CD4-positive, alpha-beta T cell treated with Interferon alpha-2 for 1 hour (primary cell): ENCODE results near the gene RABEPK.
"Not testable (repeated sequence)": the region's sequence is repeated elsewhere in the genome, so short reads cannot be mapped to it uniquely, and the experiment has no call there.

Source experiments
- DNase-seq, 2 donors: peaks; one replicate each; pipeline ENCODE4 v3.0.0-alpha.2; 2020 to 2022

Gene RABEPK, protein sequence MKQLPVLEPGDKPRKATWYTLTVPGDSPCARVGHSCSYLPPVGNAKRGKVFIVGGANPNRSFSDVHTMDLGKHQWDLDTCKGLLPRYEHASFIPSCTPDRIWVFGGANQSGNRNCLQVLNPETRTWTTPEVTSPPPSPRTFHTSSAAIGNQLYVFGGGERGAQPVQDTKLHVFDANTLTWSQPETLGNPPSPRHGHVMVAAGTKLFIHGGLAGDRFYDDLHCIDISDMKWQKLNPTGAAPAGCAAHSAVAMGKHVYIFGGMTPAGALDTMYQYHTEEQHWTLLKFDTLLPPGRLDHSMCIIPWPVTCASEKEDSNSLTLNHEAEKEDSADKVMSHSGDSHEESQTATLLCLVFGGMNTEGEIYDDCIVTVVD

DNA sequence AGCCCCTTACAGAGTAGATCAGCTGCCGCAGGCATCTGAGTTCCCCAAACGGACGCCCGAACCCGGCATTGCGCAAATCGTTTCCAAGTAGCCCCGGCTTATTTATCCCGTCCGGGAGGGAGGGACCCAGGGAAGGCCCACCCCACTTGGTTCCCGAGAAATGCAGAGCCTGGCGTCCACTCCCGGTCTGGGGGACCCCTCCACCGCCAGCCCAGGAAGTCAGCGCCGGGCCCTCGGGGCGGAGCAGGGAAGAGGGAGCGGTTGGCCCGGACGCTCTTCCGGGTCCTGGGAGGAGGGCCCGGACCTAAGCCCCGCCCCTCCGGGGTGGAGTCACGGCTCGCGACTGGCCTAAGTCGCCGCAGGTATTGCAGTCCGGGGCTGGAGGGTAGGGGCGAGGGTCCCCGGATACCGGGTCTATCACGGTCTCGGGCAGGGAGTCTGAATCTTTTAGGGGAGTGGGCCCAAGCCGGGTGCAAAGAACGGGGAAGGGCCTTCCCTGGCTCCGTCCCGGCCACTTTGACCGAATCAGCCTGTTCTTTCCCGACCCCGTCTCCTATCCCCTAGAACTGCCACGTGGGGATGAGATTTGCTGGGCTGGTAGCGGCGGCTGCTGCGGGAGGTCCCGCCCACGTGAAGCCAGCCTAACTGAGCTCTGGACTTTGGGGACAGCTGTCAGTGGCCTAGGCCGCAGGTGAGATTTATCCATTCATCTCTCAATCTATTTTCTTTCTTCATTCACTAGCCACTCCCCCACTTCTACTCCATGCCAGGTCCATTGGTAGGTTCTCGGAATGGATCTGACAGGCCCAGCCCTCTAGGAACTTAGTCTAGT, at the start of gene RABEPK:
TSS of gene RABEPK (plus strand) at position 327 of the 832 bp plus-strand sequence. CDS start 2,472 bp downstream, outside the sequence.
- peak; percentile 84 to 89 for DNase-seq

DNA sequence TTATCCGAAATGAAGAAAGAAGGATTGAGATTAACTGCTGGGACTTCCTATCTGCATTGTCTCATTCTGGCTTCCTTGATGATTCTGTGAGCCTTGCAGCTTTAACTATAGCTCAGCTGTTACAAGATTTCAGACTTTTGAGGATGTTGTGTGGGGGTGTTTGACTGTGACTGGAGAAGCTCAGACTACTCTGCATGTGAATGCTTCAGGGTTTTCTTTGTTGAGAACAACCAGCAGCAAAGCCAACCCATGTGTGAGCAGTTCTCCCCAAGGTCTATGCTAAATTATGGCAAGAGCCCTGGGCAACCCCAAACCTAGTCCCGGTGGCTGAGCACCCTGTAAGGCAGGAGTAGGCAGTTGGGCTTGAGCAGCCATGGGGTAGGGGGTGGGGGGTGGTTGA, 48.6 kb upstream of the RABEPK start:
- no peak for DNase-seq

DNA sequence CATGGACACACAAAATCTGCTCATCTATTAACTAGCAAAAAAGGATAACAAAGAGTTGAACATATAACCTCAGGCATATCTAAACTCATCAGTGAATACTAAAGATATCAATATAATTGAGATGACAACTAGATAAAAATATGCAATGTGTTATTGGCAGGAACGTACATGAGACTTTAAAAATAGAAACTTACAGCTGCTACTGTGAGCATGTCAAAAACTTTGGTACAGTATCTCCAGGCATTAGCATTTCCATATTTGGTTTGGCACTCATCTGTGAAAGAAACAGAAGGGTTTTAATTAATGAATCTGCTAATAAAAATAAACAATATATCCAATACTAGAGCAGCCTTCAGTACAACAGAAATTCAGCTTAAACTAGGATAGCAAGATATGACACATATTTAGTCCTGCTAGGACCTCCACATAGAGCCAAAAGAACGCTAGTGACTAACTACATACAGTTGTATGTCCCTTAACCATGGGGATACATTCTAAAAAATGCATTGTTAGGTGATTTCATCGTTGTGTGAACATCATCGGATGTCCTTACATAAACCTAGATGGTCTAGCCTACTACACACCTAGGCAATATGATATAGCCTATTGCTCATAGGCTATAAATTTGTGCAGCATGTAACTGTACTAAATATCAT, 46.5 kb upstream of the RABEPK start:
- no peak for DNase-seq

DNA sequence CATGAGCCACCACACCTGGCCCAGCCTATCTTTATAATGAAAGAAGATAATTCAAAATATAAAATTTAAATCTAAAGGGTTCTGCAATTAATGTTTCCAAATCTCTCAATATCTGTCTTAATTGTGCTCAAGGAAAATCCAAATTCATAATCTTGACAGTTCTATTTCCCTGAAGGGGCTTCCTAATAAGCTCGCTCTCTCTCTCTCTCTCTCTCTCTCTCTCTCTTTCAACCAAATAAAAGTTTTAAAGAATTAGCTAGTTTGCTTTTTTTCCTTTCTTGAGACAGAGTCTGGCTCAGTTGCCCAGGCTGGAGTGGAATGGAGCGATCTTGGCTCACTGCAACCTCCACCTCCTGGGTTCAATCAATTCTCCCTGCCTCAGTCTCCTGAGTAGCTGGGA, 43.8 kb upstream of the RABEPK start:
- no peak for DNase-seq

DNA sequence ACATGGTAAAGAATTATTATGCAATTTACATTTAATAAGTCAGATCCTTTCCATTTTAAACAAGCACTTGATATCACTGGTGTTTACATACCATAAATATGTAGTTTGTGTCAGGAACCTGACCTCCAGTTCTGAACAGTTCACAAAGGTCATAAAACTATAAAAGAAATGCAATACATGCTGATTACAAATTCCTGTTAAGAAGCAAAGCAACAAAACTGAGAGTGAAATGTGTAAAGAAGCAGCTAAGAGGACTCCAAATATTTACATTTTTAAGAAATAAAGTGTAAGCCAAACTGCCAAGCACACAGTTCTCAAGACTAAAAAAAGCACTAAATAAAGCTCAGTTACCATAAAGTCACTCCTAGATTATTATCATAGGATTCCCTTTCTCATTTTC, 39.6 kb upstream of the RABEPK start:
- DNase-seq, result no peak

DNA sequence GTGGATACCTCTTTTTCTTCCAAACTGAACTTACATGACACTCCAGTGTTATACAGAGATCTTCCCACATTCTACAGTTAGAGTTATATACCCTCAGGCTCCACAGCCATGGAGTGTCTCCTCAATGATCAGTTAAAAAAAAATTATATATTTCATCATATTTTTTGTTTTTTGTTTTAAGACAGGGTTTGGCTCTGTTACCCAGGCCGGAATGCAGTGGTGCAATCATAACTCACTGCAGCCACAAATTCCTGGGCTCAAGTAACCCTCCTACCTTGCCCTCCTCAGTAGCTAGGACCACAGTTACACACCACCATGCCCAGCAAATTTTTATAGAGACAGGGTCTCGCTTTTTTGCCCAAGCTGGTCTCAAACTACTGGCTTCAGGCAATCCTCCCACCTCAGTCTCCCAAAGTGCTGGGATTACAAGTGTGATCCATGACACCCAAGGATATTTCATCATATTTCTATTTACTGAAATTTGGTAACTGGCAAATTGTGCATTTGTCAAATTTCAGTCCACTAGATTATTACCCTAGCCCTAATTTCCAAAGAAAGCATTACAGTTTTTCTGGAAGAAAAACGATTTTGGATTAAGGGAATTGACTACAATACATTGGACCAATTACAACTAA, 38.9 kb upstream of the RABEPK start:
- DNase-seq, result no peak

DNA sequence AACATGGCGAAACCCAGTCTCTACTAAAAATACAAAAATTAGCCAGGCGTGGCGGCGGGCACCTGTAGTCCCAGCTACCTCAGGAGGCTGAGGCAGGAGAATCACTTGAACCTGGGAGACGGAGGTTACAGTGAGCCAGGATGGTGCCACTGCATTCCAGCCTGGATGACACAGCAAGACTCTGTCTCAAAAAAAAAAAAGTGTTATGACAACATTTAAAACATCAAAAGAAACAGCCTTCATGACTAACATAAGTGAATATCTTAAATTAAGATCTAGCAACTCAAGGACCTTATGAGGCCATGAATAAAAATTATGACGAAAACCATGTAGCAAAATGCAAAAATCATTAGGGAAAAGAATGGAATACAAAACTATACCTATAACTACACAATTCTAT, 37.5 kb upstream of the RABEPK start:
- not testable (repeated sequence) for DNase-seq

DNA sequence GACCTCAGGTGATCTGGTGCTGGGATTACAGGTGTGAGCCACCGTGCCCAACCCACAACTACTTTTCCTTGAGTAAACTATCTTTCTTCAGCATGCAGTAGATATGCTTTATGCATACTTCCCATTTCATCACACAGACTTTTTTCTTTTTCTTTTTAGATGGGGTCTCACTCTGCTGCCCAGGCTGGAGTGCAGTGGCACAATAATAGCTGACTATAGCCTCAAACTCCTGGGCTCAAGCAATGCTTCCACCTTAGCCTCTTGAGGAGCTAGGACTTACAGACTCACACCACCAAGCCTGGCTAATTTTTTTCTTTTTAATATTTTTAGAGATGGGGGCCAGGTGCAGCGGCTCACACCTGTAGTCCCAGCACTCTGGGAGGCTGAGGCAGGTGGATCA, 33.6 kb upstream of the RABEPK start:
- DNase-seq, result no peak

DNA sequence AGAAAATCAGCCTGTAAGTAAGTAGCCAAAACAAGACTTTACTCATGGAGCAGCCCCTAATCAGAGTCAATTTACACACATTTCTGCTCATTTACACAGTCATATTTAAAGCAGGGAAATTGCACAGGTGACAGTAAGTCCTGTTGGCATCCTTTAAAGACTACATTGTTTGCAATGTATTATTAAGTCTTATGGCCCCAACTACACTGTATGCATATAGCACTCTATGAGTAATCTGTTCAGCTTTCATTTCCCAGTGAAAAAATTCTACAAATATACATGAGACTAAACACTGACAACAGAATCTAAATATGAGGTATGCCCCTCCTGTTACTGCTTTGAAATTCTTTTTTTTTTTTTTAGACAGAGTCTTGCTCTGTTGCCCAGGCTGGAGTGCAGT, 30.4 kb upstream of the RABEPK start:
- DNase-seq, result no peak

DNA sequence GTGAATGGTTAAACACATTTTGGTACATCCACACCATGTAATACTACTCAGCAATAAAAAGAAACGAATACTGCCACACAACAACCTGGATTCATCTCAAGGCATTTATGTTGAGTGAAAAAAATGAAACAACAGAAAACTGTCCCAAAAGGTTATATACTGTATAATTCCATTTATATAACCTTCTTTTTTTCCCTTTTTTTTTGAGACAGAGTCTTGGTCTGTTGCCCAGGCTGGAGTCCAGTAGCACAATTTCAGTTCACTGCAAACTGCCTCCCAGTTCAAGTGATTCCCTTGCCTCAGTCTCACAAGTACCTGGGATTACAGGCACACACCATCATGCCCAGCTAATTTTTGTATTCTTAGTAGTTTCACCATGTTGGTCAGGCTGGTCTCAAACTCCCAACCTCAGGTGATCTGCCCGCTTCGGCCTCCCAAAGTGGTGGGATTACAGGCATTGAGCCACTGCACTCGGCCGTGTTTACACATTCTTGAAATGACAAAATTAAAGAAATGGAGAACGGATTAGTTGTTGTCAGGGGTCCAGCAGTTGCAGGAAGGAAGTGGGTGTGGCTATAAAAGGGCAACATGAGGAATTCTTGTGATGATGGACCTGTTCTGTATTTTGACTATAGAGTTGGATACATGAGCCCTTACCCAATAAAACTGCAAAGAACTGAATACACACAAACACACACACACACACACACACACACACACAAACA, 28.1 kb upstream of the RABEPK start:
- no peak for DNase-seq

DNA sequence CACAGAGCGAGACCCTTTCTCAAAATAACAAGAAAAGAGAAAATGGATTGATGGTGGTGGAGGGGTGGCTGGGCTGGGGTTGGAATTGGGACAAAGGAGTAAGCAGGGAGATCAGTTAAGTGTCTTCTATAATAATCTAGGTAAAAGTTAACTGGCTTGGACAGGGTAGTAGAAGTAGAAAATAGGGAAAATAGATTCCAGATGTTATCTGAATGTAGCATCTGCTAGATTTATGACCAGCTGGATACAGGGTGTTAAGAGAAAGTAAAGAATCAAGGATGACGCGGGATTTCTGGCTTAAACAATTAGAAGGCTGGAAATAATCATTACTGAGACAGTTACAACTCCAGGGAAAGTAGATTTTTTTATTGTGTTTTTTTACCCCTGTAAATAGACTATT, 23.7 kb upstream of the RABEPK start:
- DNase-seq, result no peak

DNA sequence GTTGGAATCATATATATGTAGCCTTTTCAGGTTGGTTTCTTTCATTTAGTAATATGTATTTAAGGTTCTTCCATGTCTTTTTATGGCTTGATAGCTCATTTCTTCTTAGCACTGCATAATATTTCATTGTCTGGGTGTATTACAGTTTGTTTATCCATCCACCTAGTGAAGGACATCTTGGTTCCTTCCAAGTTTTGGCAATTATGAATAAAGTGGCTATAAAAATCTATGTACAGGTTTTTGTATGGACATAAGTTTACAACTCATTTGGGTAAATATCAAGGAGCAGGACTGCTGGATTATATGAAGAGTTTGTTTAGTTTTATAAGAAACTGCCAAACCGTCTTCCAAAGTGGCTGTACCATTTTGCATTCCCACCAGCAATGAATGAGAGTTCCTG, 22.5 kb upstream of the RABEPK start:
- DNase-seq, result no peak

DNA sequence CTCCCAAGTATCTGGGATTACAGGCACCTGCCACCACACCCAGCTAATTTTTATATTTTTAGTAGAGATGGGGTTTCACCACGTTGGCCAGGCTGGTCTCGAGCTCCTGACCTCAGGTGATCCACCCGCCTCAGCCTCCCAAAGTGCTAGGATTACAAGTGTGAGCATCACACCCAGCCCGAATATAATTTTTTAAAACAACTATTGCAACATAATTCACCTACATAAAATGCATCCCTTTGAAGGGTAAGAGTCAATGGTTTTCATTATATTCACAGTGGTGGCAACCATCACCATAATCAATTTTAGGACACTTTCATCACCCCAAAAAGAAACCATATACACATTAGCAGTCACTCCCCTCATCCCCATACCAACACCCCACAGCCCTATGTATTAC, 20.6 kb upstream of the RABEPK start:
- DNase-seq, result not testable (repeated sequence)

DNA sequence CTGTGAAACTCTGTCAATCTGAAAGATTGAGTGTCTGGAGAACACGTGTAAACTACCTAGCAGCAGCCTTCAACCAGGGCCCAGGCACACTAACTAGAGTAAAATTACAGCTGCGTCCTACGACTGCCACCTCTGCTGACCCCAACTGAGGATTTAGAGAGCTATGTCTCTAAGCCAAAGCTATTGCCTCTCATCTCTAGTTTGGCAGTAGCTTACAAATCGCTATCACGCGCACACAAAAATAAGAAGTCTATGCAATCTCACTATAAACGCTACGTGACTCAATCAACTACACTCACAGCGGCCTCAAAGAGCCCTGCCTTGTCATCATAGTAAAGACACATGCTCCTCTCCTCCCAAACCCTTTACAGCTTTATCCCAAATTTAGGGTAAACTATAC, 19.5 kb upstream of the RABEPK start:
- no peak for DNase-seq

DNA sequence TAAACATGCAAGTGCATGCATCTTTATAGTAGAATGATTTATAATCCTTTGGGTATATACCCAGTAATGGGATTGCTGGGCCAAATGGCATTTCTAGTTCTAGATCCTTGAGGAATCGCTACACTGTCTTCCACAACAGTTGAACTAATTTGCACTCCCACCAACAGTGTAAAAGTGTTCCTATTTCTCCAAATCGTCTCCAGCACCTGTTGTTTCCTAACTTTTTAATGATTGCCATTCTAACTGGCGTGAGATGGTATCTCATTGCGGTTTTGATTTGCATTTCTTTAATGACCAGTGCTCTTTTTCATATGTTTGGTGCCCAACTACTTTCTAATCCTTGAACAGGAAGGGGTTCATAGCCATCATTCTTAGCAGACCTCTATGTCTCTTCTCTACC, 18.6 kb upstream of the RABEPK start:
- not testable (repeated sequence) for DNase-seq

DNA sequence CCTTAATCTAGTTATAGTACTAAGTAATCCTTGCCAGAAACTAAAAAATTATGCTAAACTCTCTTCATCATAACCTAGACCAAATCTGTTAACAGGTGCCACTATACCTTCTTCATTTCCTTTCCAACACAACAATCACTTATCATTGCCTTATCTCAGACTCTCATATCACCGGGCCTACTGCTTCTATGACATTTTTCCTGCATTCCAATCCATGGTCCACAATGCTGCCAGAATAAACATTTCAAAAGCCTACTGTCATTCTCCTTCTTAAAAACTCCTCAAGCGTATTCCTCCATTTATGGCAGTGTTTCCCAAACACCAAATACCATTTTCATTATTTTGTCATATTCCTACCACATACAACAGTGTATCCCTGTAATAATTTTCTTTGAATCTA, 17.3 kb upstream of the RABEPK start:
- no peak for DNase-seq

DNA sequence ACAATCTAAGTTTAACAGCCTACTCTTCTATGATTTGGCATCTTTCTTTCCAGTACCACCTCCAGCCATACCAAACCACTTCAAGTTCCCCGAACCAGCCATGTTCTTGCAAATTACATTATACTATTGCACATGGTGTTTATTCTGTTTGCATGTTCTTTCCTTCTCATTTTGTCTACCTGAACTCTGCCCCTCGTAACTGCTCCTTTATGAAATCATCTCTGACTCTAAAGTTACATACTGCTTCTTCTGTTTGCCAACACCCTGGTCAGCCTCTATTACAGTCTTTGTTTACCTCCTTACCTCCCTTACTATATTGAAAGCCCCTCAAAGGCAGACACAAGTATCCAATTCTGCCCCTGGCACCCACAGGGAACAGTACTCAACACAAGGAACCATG, 16.8 kb upstream of the RABEPK start:
- no peak for DNase-seq

DNA sequence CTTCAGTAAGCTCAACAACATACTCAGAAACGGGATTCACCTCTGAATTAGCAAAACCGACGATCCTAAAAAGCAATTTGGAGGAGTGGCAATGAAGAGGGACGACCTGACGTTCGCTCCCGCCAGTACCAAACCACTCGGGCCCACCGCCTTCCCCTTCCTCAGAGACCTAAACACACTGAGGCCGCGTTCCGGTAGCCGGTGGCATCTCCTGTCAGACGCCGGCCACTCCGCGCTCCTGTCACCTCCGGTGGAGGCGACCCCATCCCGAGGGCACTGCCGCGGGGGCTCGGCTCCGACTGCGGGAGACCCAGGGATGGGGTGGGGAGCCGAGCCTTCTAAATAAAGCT, 11.4 kb upstream of the RABEPK start:
- DNase-seq, result peak; percentile 21 to 39

DNA sequence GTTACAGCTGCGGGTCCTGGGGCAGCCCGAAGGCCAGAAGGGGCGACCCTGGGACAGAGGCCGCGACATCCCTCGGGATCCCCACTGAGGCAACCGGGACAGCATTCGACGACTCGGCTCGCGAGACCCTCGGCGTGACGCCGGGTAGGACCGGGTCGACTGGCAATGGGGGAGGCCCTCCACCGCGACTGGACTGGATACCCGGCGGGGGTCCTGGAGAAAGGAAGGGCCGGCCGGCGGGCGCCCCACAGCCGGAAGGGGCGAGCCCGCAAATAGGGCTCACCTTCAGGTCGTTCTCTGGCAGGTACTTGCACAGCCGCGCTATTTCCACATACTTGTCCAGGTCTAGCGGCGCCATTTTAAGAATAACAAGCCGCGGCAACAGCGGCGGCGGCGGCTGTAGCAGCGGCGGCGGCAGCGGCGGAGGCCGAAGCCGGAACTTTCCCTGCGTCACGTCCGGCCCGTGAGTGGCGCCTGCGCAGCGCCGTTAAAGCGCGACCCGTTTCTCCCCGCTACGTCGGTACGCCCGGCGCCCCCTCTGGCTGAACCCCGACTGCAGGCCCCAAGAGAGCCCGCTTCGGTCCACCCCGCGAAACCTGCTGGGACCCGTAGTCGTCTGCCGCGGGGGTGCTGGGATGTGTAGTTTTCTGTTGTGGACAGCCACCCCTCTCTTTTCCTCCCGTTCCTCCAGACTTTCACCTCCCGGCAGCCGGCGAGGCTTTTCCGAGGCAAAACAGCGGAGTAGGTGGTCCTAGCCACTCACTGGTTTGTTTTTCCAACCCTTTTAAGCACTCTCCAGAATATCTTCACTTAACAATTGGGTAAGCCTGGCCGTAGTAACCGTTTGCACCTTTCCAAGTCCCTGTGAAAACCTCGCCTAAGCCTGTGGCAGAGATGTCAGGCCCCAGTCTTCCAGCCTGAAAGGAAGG, 10.7 kb upstream of the RABEPK start, which contains the start of gene PPP6C:
TSS of gene PPP6C (minus strand) at position 443 of the 929 bp plus-strand sequence. CDS start at position 358, 85 bp downstream.
- peak; percentile 97 for DNase-seq

DNA sequence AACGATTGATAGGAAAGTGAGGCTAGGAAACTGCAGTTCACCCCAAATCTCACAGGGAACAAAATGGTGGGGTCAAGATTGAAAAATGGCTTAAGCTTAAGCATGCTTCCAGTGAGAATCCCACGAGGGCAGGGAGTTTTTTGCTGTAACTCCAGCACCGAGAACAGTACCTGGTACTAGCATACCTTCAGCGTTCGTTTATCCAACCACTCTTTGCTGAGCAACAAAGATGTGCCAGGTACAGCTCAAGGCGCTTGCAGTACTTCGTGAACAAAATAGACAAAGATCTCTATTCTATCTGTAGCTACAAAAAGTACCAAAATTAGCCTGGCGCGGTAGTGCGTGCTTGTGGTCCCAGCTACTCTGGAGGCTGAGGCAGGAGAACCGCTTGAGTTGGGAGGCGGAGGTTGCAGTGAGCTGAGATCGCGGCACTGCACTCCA, 10.0 kb upstream of the RABEPK start:
- DNase-seq, result peak in 1 of 2 donors; percentile 21

DNA sequence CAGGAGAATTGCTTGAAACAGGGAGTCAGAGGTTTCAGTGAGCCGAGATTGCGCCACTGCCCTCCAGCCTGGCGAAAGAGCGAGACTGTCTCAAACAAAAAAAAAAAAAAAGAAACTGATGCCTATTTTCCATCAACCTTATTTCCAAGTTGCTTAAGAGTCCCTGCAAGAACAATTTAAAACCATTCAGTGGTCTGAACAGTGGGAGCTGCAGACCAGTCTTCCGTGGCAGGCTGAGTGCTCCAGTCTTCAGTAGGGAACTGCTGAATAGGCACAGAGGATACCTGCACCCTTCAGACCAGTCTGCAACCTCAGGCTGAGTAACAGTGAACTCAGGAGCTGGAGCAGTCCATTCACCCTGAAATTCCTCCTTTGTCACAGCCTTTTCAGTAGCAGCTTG, 5.9 kb upstream of the RABEPK start:
- DNase-seq, result not testable (repeated sequence)
